Activated CD4-positive, alpha-beta T cell treated with anti-CD3 and anti-CD28 coated beads for 1 hour (primary cell): ENCODE measurements around the gene HPCAL1.

Experiments
- DNase-seq: peaks from one replicate; pipeline ENCODE4 v3.0.0-alpha.2; 2020

The HPCAL1 gene

GRCh38 chr2:10475221-10475722, 172.6 kb downstream of the HPCAL1 start:
- DNase-seq, result no peak

- DNase-seq, result no peak
Measured at GRCh38 chr2:10475811-10476660, 173.3 kb downstream of the HPCAL1 start.

- DNase-seq, result no peak
Measured at GRCh38 chr2:10476723-10477442, 174.2 kb downstream of the HPCAL1 start.
